RWPE1 (cell line): ENCODE measurements around the gene HEATR5A.
"Not testable (repeated sequence)": the region's sequence is repeated elsewhere in the genome, so short reads cannot be mapped to it uniquely, and the experiment has no call there.

Experiments
- CTCF ChIA-PET: fragments of 350-600 bp; sonication (Branson Sonifier 250); formaldehyde crosslinking; extraction: SDS; loops from one replicate; lab custom pipeline; 2021; lab: Yijun Ruan, JAX
- POLR2A ChIA-PET: fragments of 400-600 bp; formaldehyde crosslinking; extraction: SDS; loops from one replicate; lab custom pipeline; 2020; ENCODE audit warnings: antibody characterized with exemption; ENCODE audit not compliant: low non-redundant PET; lab: Yijun Ruan, JAX
- DNase-seq: peaks from one replicate; pipeline ENCODE4 v3.0.0; 2012; ENCODE audit warnings: low spot score
- H3K27ac ChIP-seq: fragments of 450-650 bp; 2 replicates; pipeline ENCODE4 v1.5.1; 2017
- TF ChIP-seq, protein P1 (sequence below): fragments of 450-650 bp; conservative IDR thresholded peaks from 2 replicates; pipeline ENCODE4 v1.5.1; 2017; ENCODE audit warnings: low read depth, mild to moderate bottlenecking

The HEATR5A gene

DNA sequence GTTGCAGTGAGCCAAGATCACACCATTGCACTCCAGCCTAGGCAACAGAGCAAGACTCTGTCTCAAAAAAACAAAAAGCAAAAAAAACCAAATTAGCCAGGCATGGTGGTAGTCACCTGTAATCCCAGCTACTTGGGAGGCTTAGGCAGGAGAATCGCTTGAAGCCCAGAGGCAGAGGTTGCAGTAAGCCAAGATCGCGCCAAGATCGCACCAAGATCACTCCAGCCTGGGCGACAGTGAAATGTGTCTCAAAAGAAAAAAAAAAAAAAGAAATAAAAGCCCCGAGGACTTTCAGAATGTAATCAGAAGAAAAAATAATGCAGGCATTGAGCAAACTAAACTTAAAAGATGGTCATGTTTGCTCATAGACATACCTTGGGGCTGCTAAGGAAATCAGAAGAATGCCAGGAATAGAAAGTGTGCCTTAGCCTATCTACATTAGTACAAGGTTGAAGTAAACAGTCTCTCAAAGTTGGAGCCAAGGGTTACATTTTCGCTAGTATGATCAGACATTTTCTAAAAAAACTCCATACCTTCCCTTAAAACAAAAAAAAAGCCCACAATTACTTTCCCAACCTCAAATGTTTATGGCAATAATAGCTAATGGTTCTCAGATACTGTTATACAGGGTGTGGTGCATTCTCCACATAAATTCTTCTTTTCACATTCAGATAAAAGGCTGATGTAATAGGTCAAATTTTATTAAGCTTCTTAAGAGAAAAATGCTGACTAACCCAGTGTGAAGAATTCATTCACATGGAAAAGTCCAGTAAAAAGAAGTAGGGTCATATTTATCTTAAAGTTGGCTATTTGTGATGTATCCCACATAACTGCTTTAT, 21.1 kb upstream of the HEATR5A start:
- TF ChIP-seq, protein P1, sequence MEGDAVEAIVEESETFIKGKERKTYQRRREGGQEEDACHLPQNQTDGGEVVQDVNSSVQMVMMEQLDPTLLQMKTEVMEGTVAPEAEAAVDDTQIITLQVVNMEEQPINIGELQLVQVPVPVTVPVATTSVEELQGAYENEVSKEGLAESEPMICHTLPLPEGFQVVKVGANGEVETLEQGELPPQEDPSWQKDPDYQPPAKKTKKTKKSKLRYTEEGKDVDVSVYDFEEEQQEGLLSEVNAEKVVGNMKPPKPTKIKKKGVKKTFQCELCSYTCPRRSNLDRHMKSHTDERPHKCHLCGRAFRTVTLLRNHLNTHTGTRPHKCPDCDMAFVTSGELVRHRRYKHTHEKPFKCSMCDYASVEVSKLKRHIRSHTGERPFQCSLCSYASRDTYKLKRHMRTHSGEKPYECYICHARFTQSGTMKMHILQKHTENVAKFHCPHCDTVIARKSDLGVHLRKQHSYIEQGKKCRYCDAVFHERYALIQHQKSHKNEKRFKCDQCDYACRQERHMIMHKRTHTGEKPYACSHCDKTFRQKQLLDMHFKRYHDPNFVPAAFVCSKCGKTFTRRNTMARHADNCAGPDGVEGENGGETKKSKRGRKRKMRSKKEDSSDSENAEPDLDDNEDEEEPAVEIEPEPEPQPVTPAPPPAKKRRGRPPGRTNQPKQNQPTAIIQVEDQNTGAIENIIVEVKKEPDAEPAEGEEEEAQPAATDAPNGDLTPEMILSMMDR, result no peak
- CTCF ChIA-PET, result interaction anchor here (0.6 kb wide), 1 partner anchor 1093 kb away, joined by 3 read pairs; no protein-coding TSS in a partner anchor
- H3K27ac ChIP-seq, result peak overlapping the region; percentile 66
- POLR2A ChIA-PET, result no interaction called here
- DNase-seq, result no peak

DNA sequence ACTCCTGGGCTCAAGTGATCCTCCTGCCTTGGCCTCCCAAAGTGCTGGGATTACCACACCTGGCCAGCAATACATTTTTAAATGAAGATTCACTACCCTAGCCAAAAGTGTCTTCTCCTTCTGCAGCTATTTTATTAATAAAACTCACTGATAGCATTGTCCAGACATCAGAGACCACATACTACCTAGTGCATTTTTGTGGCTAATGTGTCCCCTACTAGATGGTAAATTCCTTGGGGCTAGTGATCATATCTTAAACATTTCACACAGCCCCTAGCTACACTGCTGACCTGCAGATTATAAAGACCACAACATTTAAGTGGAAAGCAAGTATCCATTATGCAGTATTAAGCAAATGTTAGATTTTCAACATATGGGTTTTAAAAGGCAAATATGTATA, 19.9 kb upstream of the HEATR5A start:
- CTCF ChIA-PET, result interaction anchor here (0.6 kb wide), 1 partner anchor 70 kb away, joined by 3 read pairs; no protein-coding TSS in a partner anchor
- TF ChIP-seq, protein P1, result no peak
- POLR2A ChIA-PET, result no interaction called here
- DNase-seq, result no peak
- no peak overlapping the region for H3K27ac ChIP-seq

DNA sequence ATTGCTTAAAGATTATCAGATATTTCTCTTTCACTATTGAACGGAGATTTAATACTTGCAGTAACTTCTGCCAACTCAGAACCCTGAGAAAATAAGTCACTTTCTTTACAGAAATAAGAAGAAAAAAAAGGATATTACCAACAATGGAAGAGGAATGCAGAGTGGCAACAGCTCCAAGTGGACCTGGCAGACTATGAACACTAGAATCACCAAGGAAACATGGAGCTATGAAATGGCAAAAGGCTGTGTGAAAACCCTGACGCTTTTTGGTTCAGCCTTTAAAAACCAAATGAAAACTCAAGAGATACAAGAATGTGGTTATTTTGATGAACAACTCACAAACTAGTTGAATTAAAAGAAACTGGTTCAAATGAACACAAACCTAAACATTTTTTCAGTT, 19.2 kb upstream of the HEATR5A start:
- no peak overlapping the region for H3K27ac ChIP-seq
- ChIA-PET CTCF (no interaction called here), POLR2A (no interaction called here)
- TF ChIP-seq, protein P1, result no peak
- no peak for DNase-seq

DNA sequence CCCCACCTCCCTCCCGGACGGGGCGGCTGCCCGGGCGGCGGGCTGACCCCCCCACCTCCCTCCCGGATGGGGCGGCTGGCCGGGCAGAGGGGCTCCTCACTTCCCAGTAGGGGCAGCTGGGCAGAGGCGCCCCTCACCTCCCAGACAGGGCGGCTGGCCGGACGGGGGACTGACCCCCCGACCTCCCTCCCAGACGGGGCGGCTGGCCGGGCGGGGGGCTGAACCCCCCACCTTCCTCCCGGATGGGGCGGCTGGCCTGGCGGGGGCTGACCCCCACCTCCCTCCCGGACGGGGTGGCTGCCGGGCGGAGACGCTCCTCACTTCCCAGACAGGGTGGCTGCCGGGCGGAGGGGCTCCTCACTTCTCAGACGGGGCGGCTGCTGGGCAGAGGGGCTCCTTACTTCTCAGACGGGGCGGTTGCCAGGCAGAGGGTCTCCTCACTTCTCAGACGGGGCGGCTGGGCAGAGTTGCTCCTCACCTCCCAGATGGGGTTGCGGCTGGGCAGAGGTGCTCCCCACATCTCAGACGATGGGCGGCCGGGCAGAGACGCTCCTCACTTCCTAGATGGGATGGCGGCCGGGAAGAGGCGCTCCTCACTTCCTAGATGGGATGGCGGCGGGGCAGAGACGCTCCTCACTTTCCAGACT, 16.8 kb upstream of the HEATR5A start:
- DNase-seq, H3K27ac ChIP-seq, CTCF ChIA-PET, POLR2A ChIA-PET: not testable (repeated sequence)

DNA sequence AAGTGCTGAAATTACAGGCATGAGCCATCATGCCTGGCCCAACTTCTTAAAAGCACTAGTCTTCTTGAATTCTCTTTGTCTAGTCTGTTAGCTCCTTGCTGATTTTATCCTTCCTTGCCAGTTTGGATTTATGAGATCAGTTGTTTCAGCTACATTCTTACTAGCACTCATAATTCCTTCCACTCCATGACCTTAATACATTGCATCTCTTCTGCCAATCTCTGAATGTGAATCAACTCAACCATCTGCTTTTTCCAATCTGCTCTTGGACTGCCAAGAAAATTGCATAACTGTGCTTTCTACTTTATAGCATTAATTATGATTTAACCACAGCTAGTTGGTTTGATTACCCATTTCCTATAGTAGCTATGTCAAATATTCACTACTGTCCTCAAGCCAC, 14.9 kb upstream of the HEATR5A start:
- no peak for DNase-seq
- ChIA-PET POLR2A (no interaction called here), CTCF (interaction anchor here (0.5 to 0.6 kb wide), 2 partner anchors 14 to 1032 kb away, joined by 3 to 6 read pairs; no protein-coding TSS in a partner anchor)
- TF ChIP-seq, protein P1, result no peak
- H3K27ac ChIP-seq, result peak overlapping the region; percentile 58

DNA sequence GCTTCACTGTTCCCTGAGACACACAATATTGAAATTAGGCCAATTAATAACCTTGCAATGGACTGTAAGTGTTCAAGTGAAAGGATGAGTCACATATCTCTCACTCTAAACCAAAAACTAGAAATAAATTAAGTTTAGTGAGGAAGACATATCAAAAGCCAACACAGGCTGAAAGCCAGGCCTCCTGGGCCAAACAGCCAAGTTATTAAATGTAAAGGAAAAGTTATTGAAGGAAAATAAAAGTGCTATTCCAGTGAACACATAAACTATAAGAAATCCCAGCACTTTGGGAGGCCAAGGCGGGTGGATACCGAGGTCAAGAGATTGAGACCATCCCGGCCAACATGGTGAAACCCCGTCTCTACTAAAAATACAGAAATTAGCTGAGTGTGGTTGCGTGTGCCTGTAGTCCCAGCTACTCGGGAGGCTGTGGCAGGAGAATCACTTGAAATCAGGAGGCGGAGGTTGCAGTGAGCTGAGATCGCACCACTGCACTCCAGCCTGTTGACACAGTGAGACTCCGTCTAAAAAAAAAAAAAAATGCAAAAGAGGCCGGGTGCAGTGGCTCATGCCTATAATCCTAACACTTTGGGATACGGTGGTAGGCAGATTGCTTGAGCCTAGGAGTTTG, 10.4 kb upstream of the HEATR5A start:
- ChIA-PET CTCF (no interaction called here), POLR2A (no interaction called here)
- TF ChIP-seq, protein P1, result no peak
- no peak for DNase-seq
- no peak overlapping the region for H3K27ac ChIP-seq
